PC-3 (cell line): ENCODE measurements around the gene CMTR2. TPM values are rescaled to one million over a fixed set of nuclear protein-coding genes. Genes with fewer than 3 reads are reported as not detected.

ENCODE experiments used
- ATAC-seq: fragments of 200-7000 bp; cut with Tn5 transposase; 2 replicates; pipeline ENCODE4 v1.9.1; 2020; ENCODE audit warnings: mild to moderate bottlenecking, moderate library complexity
- BruUV-seq: library from RNA; stranded (reverse); fragments of 400-500 nt; replicated peaks from 2 replicates; lab custom pipeline; 2021; lab: Mats Ljungman, UMichigan
- CTCF ChIA-PET: fragments of 300-600 bp; sonication (Branson Sonifier 250); formaldehyde crosslinking; loops from one replicate; lab custom pipeline; 2022; ENCODE audit warnings: antibody characterized with exemption; lab: Charles Lee
- POLR2A ChIA-PET: fragments of 300-600 bp; sonication (Branson Sonifier 250); formaldehyde crosslinking; loops from one replicate; lab custom pipeline; 2022; ENCODE audit warnings: antibody characterized with exemption; ENCODE audit not compliant: unreplicated experiment; lab: Charles Lee
- DNase-seq: peaks from one replicate; pipeline ENCODE4 v3.0.0-alpha.2; 2015
- H2AFZ ChIP-seq: fragments of 300-600 bp; sonication (generic); 2 replicates; pipeline ENCODE4 v1.6.0; 2016; ENCODE audit warnings: antibody characterized with exemption, low read length
- H3F3A ChIP-seq: fragments of 300-600 bp; sonication (generic); one replicate; pipeline ENCODE4 v1.6.0; 2017; ENCODE audit warnings: antibody characterized with exemption, low read length, control low read depth, mild to moderate bottlenecking; ENCODE audit not compliant: unreplicated experiment
- H3K27ac ChIP-seq: fragments of 300-600 bp; sonication (generic); 2 replicates; pipeline ENCODE4 v1.5.1; 2016; ENCODE audit warnings: mild to moderate bottlenecking, low read length
- H3K27me3 ChIP-seq: fragments of 300-600 bp; sonication (generic); 2 replicates; pipeline ENCODE4 v1.6.1; 2016; ENCODE audit warnings: low read length, mixed read lengths
- H3K36me3 ChIP-seq: fragments of 300-600 bp; sonication (generic); 2 replicates; pipeline ENCODE4 v1.6.1; 2016; ENCODE audit warnings: low read depth, mixed run types, low read length, mixed read lengths
- H3K4me1 ChIP-seq: fragments of 300-600 bp; sonication (generic); 2 replicates; pipeline ENCODE4 v1.5.1; 2016; ENCODE audit warnings: low read length; ENCODE audit not compliant: insufficient read depth
- H3K4me2 ChIP-seq: fragments of 300-600 bp; sonication (generic); 2 replicates; pipeline ENCODE4 v1.6.0; 2016; ENCODE audit warnings: low read length
- H3K4me3 ChIP-seq: fragments of 300-600 bp; sonication (generic); 2 replicates; pipeline ENCODE4 v1.5.1; 2016; ENCODE audit warnings: mild to moderate bottlenecking, low read length, mixed read lengths
- H3K79me2 ChIP-seq: fragments of 300-600 bp; sonication (generic); 2 replicates; pipeline ENCODE4 v1.6.1; 2017; ENCODE audit warnings: low read length, mixed read lengths
- H3K9ac ChIP-seq: fragments of 300-600 bp; sonication (generic); 2 replicates; pipeline ENCODE4 v1.6.0; 2016; ENCODE audit warnings: mild to moderate bottlenecking, low read length
- H3K9me2 ChIP-seq: fragments of 300-600 bp; sonication (generic); replicated peaks from 2 replicates; pipeline ENCODE4 v1.6.1; 2016; ENCODE audit warnings: mixed run types, low read length, mixed read lengths
- H3K9me3 ChIP-seq: fragments of 300-600 bp; sonication (generic); 2 replicates; pipeline ENCODE4 v1.6.1; 2016; ENCODE audit warnings: low read length, mixed read lengths
- H4K20me1 ChIP-seq: fragments of 300-600 bp; sonication (generic); 2 replicates; pipeline ENCODE4 v1.6.1; 2016; ENCODE audit warnings: low read length, mixed read lengths
- EZH2 ChIP-seq: fragments of 300-600 bp; sonication (generic); IDR thresholded peaks from one replicate; pipeline ENCODE4 v1.6.1; 2017; ENCODE audit warnings: antibody characterized with exemption, mild to moderate bottlenecking, low read length; ENCODE audit not compliant: unreplicated experiment
- EZH2phosphoT487 ChIP-seq: fragments of 300-600 bp; sonication (generic); IDR thresholded peaks from 2 replicates; pipeline ENCODE4 v1.6.1; 2018; ENCODE audit warnings: mild to moderate bottlenecking, antibody characterized with exemption, low read length, borderline replicate concordance
- intact Hi-C: fragments of 100-400 bp; cut with micrococcal nuclease; formaldehyde crosslinking; loops from 2 replicates; pipeline ENCODE4 v1.9.0; 2023
- total RNA-seq: library from RNA; depleted of rRNA; stranded (reverse); fragments of >200 nt; gene quantifications from 2 replicates; pipeline ENCODE4 v1.2.3, GENCODE V29; 2014
- TF ChIP-seq, protein P1 (sequence below): fragments of 300-600 bp; sonication (generic); conservative IDR thresholded peaks from 2 replicates; pipeline ENCODE4 v1.5.1; 2017; ENCODE audit warnings: antibody characterized with exemption, low read depth, mild to moderate bottlenecking, low read length

Gene CMTR2
- total RNA-seq, 1 experiment from 2014 or later, result 14.7 TPM

DNA sequence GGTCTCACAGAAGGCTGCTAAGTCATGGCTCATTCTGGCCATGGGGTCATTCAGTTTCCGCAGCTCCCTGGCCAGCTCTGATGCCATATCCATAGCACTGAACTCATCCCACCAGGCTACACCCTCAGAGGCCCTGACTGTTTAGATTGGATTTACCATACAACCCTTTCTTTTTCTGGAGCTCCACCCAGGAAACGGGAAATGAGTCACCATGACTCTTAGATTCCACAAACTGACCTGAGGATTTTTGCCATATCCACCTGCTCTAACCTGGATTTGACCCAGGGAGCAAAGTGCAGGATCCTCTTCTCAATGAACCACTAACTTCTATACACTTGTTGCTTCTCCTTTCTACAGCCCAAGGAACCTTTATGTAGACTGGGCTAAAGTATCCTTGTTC, 49.0 kb upstream of the CMTR2 start:
- H2AFZ ChIP-seq, result 0 out of 2 replicates have a peak overlapping the region, but pooled peaks have one; percentile 11
- intact Hi-C loops, result no loop called here
- H3K9me2 ChIP-seq, result no peaks in the 10 kb centered on the region
- H3F3A ChIP-seq, result no peaks in the 10 kb centered on the region
- H3K9me3 ChIP-seq, result no peaks in the 10 kb centered on the region
- no peaks in the 10 kb centered on the region for H3K36me3 ChIP-seq
- no peaks in the 10 kb centered on the region for H3K79me2 ChIP-seq
- TF ChIP-seq, protein P1, sequence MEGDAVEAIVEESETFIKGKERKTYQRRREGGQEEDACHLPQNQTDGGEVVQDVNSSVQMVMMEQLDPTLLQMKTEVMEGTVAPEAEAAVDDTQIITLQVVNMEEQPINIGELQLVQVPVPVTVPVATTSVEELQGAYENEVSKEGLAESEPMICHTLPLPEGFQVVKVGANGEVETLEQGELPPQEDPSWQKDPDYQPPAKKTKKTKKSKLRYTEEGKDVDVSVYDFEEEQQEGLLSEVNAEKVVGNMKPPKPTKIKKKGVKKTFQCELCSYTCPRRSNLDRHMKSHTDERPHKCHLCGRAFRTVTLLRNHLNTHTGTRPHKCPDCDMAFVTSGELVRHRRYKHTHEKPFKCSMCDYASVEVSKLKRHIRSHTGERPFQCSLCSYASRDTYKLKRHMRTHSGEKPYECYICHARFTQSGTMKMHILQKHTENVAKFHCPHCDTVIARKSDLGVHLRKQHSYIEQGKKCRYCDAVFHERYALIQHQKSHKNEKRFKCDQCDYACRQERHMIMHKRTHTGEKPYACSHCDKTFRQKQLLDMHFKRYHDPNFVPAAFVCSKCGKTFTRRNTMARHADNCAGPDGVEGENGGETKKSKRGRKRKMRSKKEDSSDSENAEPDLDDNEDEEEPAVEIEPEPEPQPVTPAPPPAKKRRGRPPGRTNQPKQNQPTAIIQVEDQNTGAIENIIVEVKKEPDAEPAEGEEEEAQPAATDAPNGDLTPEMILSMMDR, result no peak
- TF ChIP-seq EZH2, result no peak
- no peak for TF ChIP-seq EZH2phosphoT487
- peak overlapping the region; percentile 19; the same call in 1 of the 2 replicates for H3K9ac ChIP-seq
- BruUV-seq, result no TSS peak
- H3K27me3 ChIP-seq, result no peaks in the 10 kb centered on the region
- POLR2A ChIA-PET, result no interaction called here
- DNase-seq (peak; percentile 74), ATAC-seq (peak; percentile 97)
- CTCF ChIA-PET, result interaction anchor here (0.6 kb wide), 1 partner anchor 26 kb away, joined by 3 read pairs; no protein-coding TSS in a partner anchor
- peak overlapping the region; percentile 67 for H3K27ac ChIP-seq
- H3K4me3 ChIP-seq, result no peak overlapping the region
- H4K20me1 ChIP-seq, result no peaks in the 10 kb centered on the region
- H3K4me2 ChIP-seq, result peak overlapping the region; percentile 47; the same call in 1 of the 2 replicates
- peaks cover 13% of the 10 kb centered on the region for H3K4me1 ChIP-seq

DNA sequence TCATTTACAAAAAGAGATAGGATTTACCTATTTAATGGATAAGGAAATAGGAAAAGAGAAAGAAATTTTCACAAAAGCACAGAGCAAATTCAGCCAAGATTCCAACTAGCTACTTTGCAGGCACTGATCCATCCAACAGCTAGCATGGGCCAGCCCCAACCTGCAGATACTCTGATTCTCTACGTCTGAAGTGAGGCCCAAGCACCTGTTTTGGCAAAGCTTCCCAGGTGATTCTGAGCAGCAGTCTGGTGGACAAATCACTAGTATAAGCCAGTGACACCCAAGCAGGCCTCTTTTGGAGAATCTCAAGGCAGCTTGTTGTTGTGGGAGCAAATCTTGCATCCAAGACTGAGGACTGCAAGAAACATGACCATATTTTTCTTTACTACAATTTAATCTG, 48.4 kb upstream of the CMTR2 start:
- H3K36me3 ChIP-seq, result no peaks in the 10 kb centered on the region
- peak overlapping the region; percentile 19; the same call in 1 of the 2 replicates for H3K9ac ChIP-seq
- H3K9me3 ChIP-seq, result no peaks in the 10 kb centered on the region
- POLR2A ChIA-PET, result no interaction called here
- no peak overlapping the region for H3K4me3 ChIP-seq
- TF ChIP-seq EZH2, result no peak
- TF ChIP-seq, protein P1, result no peak
- TF ChIP-seq EZH2phosphoT487, result no peak
- peak overlapping the region; percentile 47 for H3K4me2 ChIP-seq
- no peak for DNase-seq
- H3K9me2 ChIP-seq, result no peaks in the 10 kb centered on the region
- no peak for ATAC-seq
- H3K79me2 ChIP-seq, result no peaks in the 10 kb centered on the region
- H3F3A ChIP-seq, result no peaks in the 10 kb centered on the region
- no peaks in the 10 kb centered on the region for H4K20me1 ChIP-seq
- H3K4me1 ChIP-seq, result peaks cover 13% of the 10 kb centered on the region
- CTCF ChIA-PET, result no interaction called here
- intact Hi-C loops, result no loop called here
- 0 out of 2 replicates have a peak overlapping the region, but pooled peaks have one; percentile 11 for H2AFZ ChIP-seq
- H3K27me3 ChIP-seq, result no peaks in the 10 kb centered on the region
- H3K27ac ChIP-seq, result peak overlapping the region; percentile 67
- BruUV-seq, result no TSS peak

DNA sequence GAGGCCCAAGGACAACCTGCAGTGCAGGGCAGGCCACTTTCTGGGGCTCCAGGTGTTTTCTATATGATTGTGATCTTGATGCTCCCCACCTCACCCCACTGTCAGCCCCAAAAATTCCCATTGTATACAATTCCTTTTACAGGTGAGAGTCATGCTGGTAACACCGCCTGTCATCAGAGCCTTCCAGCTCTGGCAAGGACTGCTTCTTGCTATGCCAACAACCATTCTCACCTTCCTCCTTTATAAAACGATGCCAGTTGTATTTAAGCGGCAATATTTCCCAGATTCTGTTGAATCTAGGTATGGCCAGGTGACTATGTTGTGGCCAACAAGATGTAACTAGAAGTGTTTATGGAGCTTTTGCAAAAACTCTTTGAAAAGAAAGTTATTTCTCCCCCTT, 38.9 kb upstream of the CMTR2 start:
- CTCF ChIA-PET, result no interaction called here
- POLR2A ChIA-PET, result no interaction called here

More for the DNA sequence above, 38.9 kb upstream of the CMTR2 start:
- TF ChIP-seq, protein P1, result no peak
- H3K4me2 ChIP-seq, result no peak overlapping the region
- DNase-seq (no peak), ATAC-seq (no peak)
- H3K79me2 ChIP-seq, result no peaks in the 10 kb centered on the region
- H4K20me1 ChIP-seq, result no peaks in the 10 kb centered on the region
- H3K4me3 ChIP-seq, result no peak overlapping the region
- peaks cover 5% of the 10 kb centered on the region for H3K27me3 ChIP-seq
- intact Hi-C loops, result no loop called here
- no peaks in the 10 kb centered on the region for H3K36me3 ChIP-seq
- no peak overlapping the region for H3K27ac ChIP-seq
- H3F3A ChIP-seq, result no peaks in the 10 kb centered on the region
- H2AFZ ChIP-seq, result no peak overlapping the region
- H3K9ac ChIP-seq, result no peak overlapping the region
- no peaks in the 10 kb centered on the region for H3K9me3 ChIP-seq
- no TSS peak for BruUV-seq
- no peaks in the 10 kb centered on the region for H3K4me1 ChIP-seq
- H3K9me2 ChIP-seq, result no peaks in the 10 kb centered on the region
